Suprapubic skin (tissue), 3 donors: ENCODE data around the gene CCDC73.

Source experiments
- EP300 ChIP-seq: sonication (generic); formaldehyde crosslinking; IDR thresholded peaks from one replicate; pipeline ENCODE4 v1.6.1; 2017; ENCODE audit warnings: antibody characterized with exemption
- POLR2A ChIP-seq, 2 donors: fragments of 450-650 bp; IDR thresholded peaks; one replicate each; pipeline ENCODE4 v1.6.1; 2017; ENCODE audit warnings: antibody characterized with exemption in 2 of 2, mild to moderate bottlenecking in 2 of 2, moderate library complexity in 2 of 2
- TF ChIP-seq, protein P1 (sequence below), 2 donors: fragments of 200-600 bp in 1 of 2; fragments of 450-650 bp in 1 of 2; sonication (generic) in 1 of 2; IDR thresholded peaks; one replicate each; pipeline ENCODE4 v1.5.1; 2016 to 2019; ENCODE audit warnings: antibody characterized with exemption in 2 of 2, mild to moderate bottlenecking in 1 of 2, moderate library complexity in 1 of 2

DNA sequence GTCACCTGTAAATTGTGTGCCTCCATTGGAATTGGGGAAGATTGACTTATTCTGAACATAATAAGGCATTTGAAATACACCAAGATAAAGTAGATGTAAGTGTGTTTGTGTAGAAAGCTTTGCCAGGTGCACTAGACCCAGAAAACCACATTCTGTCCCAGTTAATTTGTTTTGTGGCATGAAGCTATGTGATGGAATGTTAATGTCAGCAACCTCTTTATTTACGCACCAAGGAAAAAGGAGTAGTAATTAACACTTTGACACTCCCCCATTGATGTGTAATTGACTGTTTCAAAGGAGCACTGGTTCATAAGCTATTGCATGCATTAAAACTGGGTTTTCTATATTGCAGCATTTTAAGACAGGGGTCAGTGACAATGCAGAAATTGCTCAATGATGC lies 196.5 kb downstream of the CCDC73 start:
- TF ChIP-seq, protein P1, sequence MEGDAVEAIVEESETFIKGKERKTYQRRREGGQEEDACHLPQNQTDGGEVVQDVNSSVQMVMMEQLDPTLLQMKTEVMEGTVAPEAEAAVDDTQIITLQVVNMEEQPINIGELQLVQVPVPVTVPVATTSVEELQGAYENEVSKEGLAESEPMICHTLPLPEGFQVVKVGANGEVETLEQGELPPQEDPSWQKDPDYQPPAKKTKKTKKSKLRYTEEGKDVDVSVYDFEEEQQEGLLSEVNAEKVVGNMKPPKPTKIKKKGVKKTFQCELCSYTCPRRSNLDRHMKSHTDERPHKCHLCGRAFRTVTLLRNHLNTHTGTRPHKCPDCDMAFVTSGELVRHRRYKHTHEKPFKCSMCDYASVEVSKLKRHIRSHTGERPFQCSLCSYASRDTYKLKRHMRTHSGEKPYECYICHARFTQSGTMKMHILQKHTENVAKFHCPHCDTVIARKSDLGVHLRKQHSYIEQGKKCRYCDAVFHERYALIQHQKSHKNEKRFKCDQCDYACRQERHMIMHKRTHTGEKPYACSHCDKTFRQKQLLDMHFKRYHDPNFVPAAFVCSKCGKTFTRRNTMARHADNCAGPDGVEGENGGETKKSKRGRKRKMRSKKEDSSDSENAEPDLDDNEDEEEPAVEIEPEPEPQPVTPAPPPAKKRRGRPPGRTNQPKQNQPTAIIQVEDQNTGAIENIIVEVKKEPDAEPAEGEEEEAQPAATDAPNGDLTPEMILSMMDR (IDR thresholded peaks at IDR 0.05) = no peak
- TF ChIP-seq POLR2A (IDR thresholded peaks at IDR 0.05) = no peak
- TF ChIP-seq EP300 = no peak
